ENCODE results near the gene SMIM7.

SMIM7 gene

GRCh38 chr19:16621165-16621800 is 38.7 kb downstream of the SMIM7 start:
- DNase-seq (ENCODE audit: low read depth), result no peak

GRCh38 chr19:16620584-16620983 is 39.4 kb downstream of the SMIM7 start:
- no peak for DNase-seq (ENCODE audit: low read depth)

GRCh38 chr19:16620018-16620417 is 39.9 kb downstream of the SMIM7 start:
- no peak for DNase-seq (ENCODE audit: low read depth)

GRCh38 chr19:16619457-16619856 is 40.5 kb downstream of the SMIM7 start:
- DNase-seq (ENCODE audit: low read depth), result no peak

- DNase-seq (ENCODE audit: low read depth), result no peak
These were observed 41.7 kb downstream of the SMIM7 start for GRCh38 chr19:16618248-16618647.

GRCh38 chr19:16615808-16616207 is 44.1 kb downstream of the SMIM7 start:
- DNase-seq (ENCODE audit: low read depth), result no peak

GRCh38 chr19:16614941-16615340 is 45.0 kb downstream of the SMIM7 start:
- DNase-seq (ENCODE audit: low read depth), result no peak

GRCh38 chr19:16613841-16614240 is 46.1 kb downstream of the SMIM7 start:
- DNase-seq (ENCODE audit: low read depth), result no peak

GRCh38 chr19:16612636-16613035 is 47.3 kb downstream of the SMIM7 start:
- no peak for DNase-seq (ENCODE audit: low read depth)

GRCh38 chr19:16611121-16611520 is 48.8 kb downstream of the SMIM7 start:
- DNase-seq (ENCODE audit: low read depth), result no peak

GRCh38 chr19:16609511-16610200 is 50.3 kb downstream of the SMIM7 start:
- no peak for DNase-seq (ENCODE audit: low read depth)

- no peak for DNase-seq (ENCODE audit: low read depth)
These were observed 51.6 kb downstream of the SMIM7 start for GRCh38 chr19:16608290-16608739.

- DNase-seq (ENCODE audit: low read depth), result no peak
These were observed 52.1 kb downstream of the SMIM7 start for GRCh38 chr19:16607819-16608218.

- DNase-seq (ENCODE audit: low read depth), result no peak
These were observed 54.4 kb downstream of the SMIM7 start for GRCh38 chr19:16605553-16605994.

GRCh38 chr19:16605115-16605514 is 54.8 kb downstream of the SMIM7 start:
- no peak for DNase-seq (ENCODE audit: low read depth)

GRCh38 chr19:16604615-16605014 is 55.3 kb downstream of the SMIM7 start:
- DNase-seq (ENCODE audit: low read depth), result no peak

GRCh38 chr19:16603090-16603489 is 56.9 kb downstream of the SMIM7 start:
- no peak for DNase-seq (ENCODE audit: low read depth)

GRCh38 chr19:16601378-16602052 is 58.4 kb downstream of the SMIM7 start:
- no peak for DNase-seq (ENCODE audit: low read depth)

GRCh38 chr19:16600824-16601223 is 59.1 kb downstream of the SMIM7 start:
- no peak for DNase-seq (ENCODE audit: low read depth)

- no peak for DNase-seq (ENCODE audit: low read depth)
These were observed 60.1 kb downstream of the SMIM7 start for GRCh38 chr19:16599655-16600346.

- DNase-seq (ENCODE audit: low read depth), result no peak
These were observed 61.1 kb downstream of the SMIM7 start for GRCh38 chr19:16598848-16599247.

GRCh38 chr19:16596399-16596798 is 63.5 kb downstream of the SMIM7 start:
- no peak for DNase-seq (ENCODE audit: low read depth)

All from activated T-helper 9 cell treated with anti-CD3 and anti-CD28 coated beads, Interleukin-2, amount 50 U/mL, for 16 hours (primary cell).